ENCODE results near the gene ARPC1A.
"Not testable (repeated sequence)": the region's sequence is repeated elsewhere in the genome, so short reads cannot be mapped to it uniquely, and the experiment has no call there.

Gene ARPC1A

GRCh38 chr7:99308461-99309074 lies 17.1 kb upstream of the ARPC1A start:
- DNase-seq: no peak
- TF ChIP-seq GATA1 (IDR thresholded peaks at IDR 0.05; ENCODE audit: low read depth, low read length) (no peak), POLR2A (IDR thresholded peaks at IDR 0.05; ENCODE audit: low read length) (no peak)

- peak in 1 of 2 experiments; percentile 17 for DNase-seq
These were observed 16.6 kb upstream of the ARPC1A start for GRCh38 chr7:99309111-99309510.

GRCh38 chr7:99310004-99310403 lies 15.7 kb upstream of the ARPC1A start:
- DNase-seq: no peak
- no peak for TF ChIP-seq POLR2A (IDR thresholded peaks at IDR 0.05; ENCODE audit: low read length)
- TF ChIP-seq GATA1 (IDR thresholded peaks at IDR 0.05; ENCODE audit: low read depth, low read length): no peak

More at GRCh38 chr7:99309111-99309510, 16.6 kb upstream of the ARPC1A start:
- TF ChIP-seq GATA1 (IDR thresholded peaks at IDR 0.05; ENCODE audit: low read depth, low read length): no peak

GRCh38 chr7:99311702-99312101 lies 14.0 kb upstream of the ARPC1A start:
- TF ChIP-seq GATA1 (IDR thresholded peaks at IDR 0.05; ENCODE audit: low read depth, low read length) (no peak), POLR2A (IDR thresholded peaks at IDR 0.05; ENCODE audit: low read length) (no peak)
- no peak for DNase-seq

- TF ChIP-seq POLR2A (IDR thresholded peaks at IDR 0.05; ENCODE audit: low read length) (no peak), GATA1 (IDR thresholded peaks at IDR 0.05; ENCODE audit: low read depth, low read length) (no peak)
- peak; percentile 55 to 83 for DNase-seq
These were observed 13.1 kb upstream of the ARPC1A start for GRCh38 chr7:99312316-99313203.

- TF ChIP-seq POLR2A (IDR thresholded peaks at IDR 0.05; ENCODE audit: low read length) (no peak), GATA1 (IDR thresholded peaks at IDR 0.05; ENCODE audit: low read depth, low read length) (no peak)
- DNase-seq: no peak
These were observed 12.5 kb upstream of the ARPC1A start for GRCh38 chr7:99313204-99313573.

GRCh38 chr7:99314504-99314903 lies 11.2 kb upstream of the ARPC1A start:
- TF ChIP-seq GATA1 (IDR thresholded peaks at IDR 0.05; ENCODE audit: low read depth, low read length) (no peak), POLR2A (IDR thresholded peaks at IDR 0.05; ENCODE audit: low read length) (no peak)

GRCh38 chr7:99320371-99320770 lies 5.3 kb upstream of the ARPC1A start:
- no peak for DNase-seq

More at GRCh38 chr7:99314504-99314903, 11.2 kb upstream of the ARPC1A start:
- no peak for DNase-seq

GRCh38 chr7:99322659-99323058 lies 3.0 kb upstream of the ARPC1A start:
- not testable (repeated sequence) for DNase-seq

More at GRCh38 chr7:99320371-99320770, 5.3 kb upstream of the ARPC1A start:
- TF ChIP-seq GATA1 (IDR thresholded peaks at IDR 0.05; ENCODE audit: low read depth, low read length): no peak
- TF ChIP-seq POLR2A (IDR thresholded peaks at IDR 0.05; ENCODE audit: low read length): no peak

- TF ChIP-seq GATA1 (IDR thresholded peaks at IDR 0.05; ENCODE audit: low read depth, low read length): no peak
- no peak for TF ChIP-seq POLR2A (IDR thresholded peaks at IDR 0.05; ENCODE audit: low read length)
- no peak for DNase-seq
These were observed 1.1 kb upstream of the ARPC1A start for GRCh38 chr7:99324559-99324958.

- no peak for TF ChIP-seq POLR2A (IDR thresholded peaks at IDR 0.05; ENCODE audit: low read length)
- no peak for TF ChIP-seq GATA1 (IDR thresholded peaks at IDR 0.05; ENCODE audit: low read depth, low read length)
- DNase-seq: no peak
These were observed 651 bp upstream of the ARPC1A start for GRCh38 chr7:99325001-99325493.

- TF ChIP-seq POLR2A (IDR thresholded peaks at IDR 0.05; ENCODE audit: low read length): no peak
- TF ChIP-seq GATA1 (IDR thresholded peaks at IDR 0.05; ENCODE audit: low read depth, low read length): no peak
- DNase-seq: peak; percentile 40 to 59
These were observed 697 bp downstream of the ARPC1A start for GRCh38 chr7:99326408-99326782.

- peak; percentile 84 to 88 for DNase-seq
- peak; percentile 35 for TF ChIP-seq POLR2A (IDR thresholded peaks at IDR 0.05; ENCODE audit: low read length)
These were observed 4.7 kb downstream of the ARPC1A start for GRCh38 chr7:99330314-99330961.

GRCh38 chr7:99331002-99331401 lies 5.3 kb downstream of the ARPC1A start:
- peak in 1 of 2 experiments; percentile 64 for DNase-seq
- no peak for TF ChIP-seq POLR2A (IDR thresholded peaks at IDR 0.05; ENCODE audit: low read length)
- no peak for TF ChIP-seq GATA1 (IDR thresholded peaks at IDR 0.05; ENCODE audit: low read depth, low read length)
